ENCODE results near the gene C1orf210. TPM values are rescaled to one million over a fixed set of nuclear protein-coding genes. Genes with fewer than 3 reads are reported as not detected.
A peak's percentile ranks its signal among the peaks of the same experiment; 100 is the strongest.

C1orf210 gene
- total and polyA plus RNA-seq, 2 of the 13 experiments (the other 11 are each of a cell fraction or from before 2014, with no cell fraction given) = 0.49 to 5.1 TPM

GRCh38 chr1:43246466-43247213 lies 38.7 kb downstream of the C1orf210 start (continued):
- TF ChIP-seq ZSCAN12 (CRISPR knock-in tag; IDR thresholded peaks at IDR 0.05) (no peak), EEA1 (CRISPR knock-in tag; IDR thresholded peaks at IDR 0.05; ENCODE audit: borderline replicate concordance) (no peak), SMYD3 (CRISPR knock-in tag; IDR thresholded peaks at IDR 0.05) (no peak), AKAP8 (CRISPR knock-in tag; IDR thresholded peaks at IDR 0.05) (no peak), SAFB2 (CRISPR knock-in tag; IDR thresholded peaks at IDR 0.05; ENCODE audit: borderline replicate concordance, low read depth) (no peak), ZNF280D (CRISPR knock-in tag; IDR thresholded peaks at IDR 0.05) (no peak), PAXIP1 (CRISPR knock-in tag; conservative IDR thresholded peaks at IDR 0.05) (peak; percentile 63), ZGPAT (CRISPR knock-in tag; IDR thresholded peaks at IDR 0.05) (0 out of 2 replicates have a peak, but pooled peaks have one; percentile 33), ZNF709 (CRISPR knock-in tag; IDR thresholded peaks at IDR 0.05) (no peak), ZNF431 (CRISPR knock-in tag; IDR thresholded peaks at IDR 0.05; ENCODE audit: borderline replicate concordance, low read depth) (no peak), ZBTB42 (CRISPR knock-in tag; IDR thresholded peaks at IDR 0.05) (no peak), PRPF4 (IDR thresholded peaks at IDR 0.05; ENCODE audit: low read depth, low read length, poor library complexity, severe bottlenecking) (no peak), PHF5A (CRISPR knock-in tag; IDR thresholded peaks at IDR 0.05; ENCODE audit: low read depth, unreplicated experiment) (no peak), TFDP1 (CRISPR knock-in tag; IDR thresholded peaks at IDR 0.05; ENCODE audit: borderline replicate concordance) (no peak), POLR2AphosphoS2 (IDR thresholded peaks at IDR 0.05; ENCODE audit: low read depth, low read length) (no peak), FOXA3 (CRISPR knock-in tag; IDR thresholded peaks at IDR 0.05) (peak; percentile 72), SCMH1 (CRISPR knock-in tag; IDR thresholded peaks at IDR 0.05; ENCODE audit: borderline replicate concordance) (no peak), ATAD3A (CRISPR knock-in tag; IDR thresholded peaks at IDR 0.05) (no peak), ERF (CRISPR knock-in tag; IDR thresholded peaks at IDR 0.05) (no peak), ZNF460 (CRISPR knock-in tag; IDR thresholded peaks at IDR 0.05; ENCODE audit: borderline replicate concordance) (no peak), ZNF616 (CRISPR knock-in tag; IDR thresholded peaks at IDR 0.05; ENCODE audit: low read depth) (no peak)
